AG04449 (cell line): ENCODE results near the gene CARD19.

Experiments
- CTCF ChIA-PET: fragments of 350-600 bp; formaldehyde crosslinking; extraction: SDS; loops from one replicate; lab custom pipeline; 2021; ENCODE audit warnings: antibody characterized with exemption; lab: Yijun Ruan, JAX
- POLR2A ChIA-PET: fragments of 400-600, 350-600 bp; formaldehyde crosslinking; extraction: SDS; loops from one replicate; lab custom pipeline; 2020; ENCODE audit warnings: antibody characterized with exemption, inconsistent platforms; lab: Yijun Ruan, JAX
- DNase-seq: peaks from one replicate; pipeline ENCODE4 v3.0.0-alpha.2; 2010; ENCODE audit warnings: low read depth, low spot score
- H3K4me3 ChIP-seq: 2 replicates; pipeline ENCODE4 v1.5.1; 2011; ENCODE audit warnings: low read depth, mild to moderate bottlenecking, control low read depth, low read length
- CTCF ChIP-seq: IDR thresholded peaks from one replicate; pipeline ENCODE4 v1.5.1; 2011; ENCODE audit warnings: mild to moderate bottlenecking, moderate library complexity, low read length, control low read depth, inconsistent platforms; ENCODE audit not compliant: insufficient read depth; ENCODE audit errors: missing control alignments

Gene CARD19

GRCh38 chr9:93134740-93135444, 38.9 kb downstream of the CARD19 start:
- TF ChIP-seq CTCF, result no peak
- CTCF ChIA-PET, result no interaction called here
- peak overlapping the region; percentile 72 for H3K4me3 ChIP-seq
- POLR2A ChIA-PET, result interaction anchor here (1.2 kb wide), 1 partner anchor 39 kb away, joined by 4 read pairs; the partner anchor contains the start of gene CARD19
- DNase-seq, result no peak

- CTCF ChIA-PET, result no interaction called here
- H3K4me3 ChIP-seq, result no peak overlapping the region
- no peak for TF ChIP-seq CTCF
- no peak for DNase-seq
- POLR2A ChIA-PET, result no interaction called here
These were observed 40.0 kb downstream of the CARD19 start for GRCh38 chr9:93136011-93136440.

- POLR2A ChIA-PET, result no interaction called here
- CTCF ChIA-PET, result interaction anchor here (1.0 to 1.4 kb wide), 2 partner anchors 17 to 20 kb away, joined by 3 to 4 read pairs; no protein-coding TSS in a partner anchor
- DNase-seq, result no peak
- TF ChIP-seq CTCF, result no peak
- H3K4me3 ChIP-seq, result no peak overlapping the region
These were observed 41.3 kb downstream of the CARD19 start for GRCh38 chr9:93137362-93137761.

GRCh38 chr9:93138171-93138764, 42.3 kb downstream of the CARD19 start:
- ChIA-PET POLR2A (no interaction called here), CTCF (interaction anchor here (1.4 kb wide), 1 partner anchor 16 kb away, joined by 4 read pairs; no protein-coding TSS in a partner anchor)
- H3K4me3 ChIP-seq, result no peak overlapping the region
- no peak for TF ChIP-seq CTCF
- DNase-seq, result no peak

- ChIA-PET POLR2A (no interaction called here), CTCF (no interaction called here)
- DNase-seq, result no peak
- no peak for TF ChIP-seq CTCF
- H3K4me3 ChIP-seq, result no peak overlapping the region
These were observed 43.6 kb downstream of the CARD19 start for GRCh38 chr9:93139365-93140182.
